B cell (primary cell): ENCODE measurements around the gene SKAP1. TPM values are rescaled to one million over a fixed set of nuclear protein-coding genes. Genes with fewer than 3 reads are reported as not detected.

ENCODE experiments used
- ATAC-seq: fragments of 200-7000 bp; cut with Tn5 transposase; one replicate; pipeline ENCODE4 v1.10.0; 2021; ENCODE audit warnings: low read depth, mild to moderate bottlenecking, moderate number of reproducible peaks, moderate library complexity
- CTCF ChIA-PET: fragments of 350-600 bp; sonication (Branson Sonifier 250); formaldehyde crosslinking; loops from one replicate; lab custom pipeline; 2021; ENCODE audit warnings: antibody characterized with exemption, inconsistent platforms; lab: Charles Lee
- POLR2A ChIA-PET: fragments of 350-600 bp; sonication (Branson Sonifier 250); formaldehyde crosslinking; loops from one replicate; lab custom pipeline; 2021; ENCODE audit warnings: antibody characterized with exemption; lab: Charles Lee
- DNase-seq: peaks from one replicate; pipeline ENCODE4 v3.0.0; 2013
- H2AFZ ChIP-seq: 2 replicates; pipeline ENCODE4 v1.6.1; 2012; ENCODE audit warnings: mild to moderate bottlenecking, low read depth, low read length; ENCODE audit not compliant: insufficient read depth, poor library complexity, severe bottlenecking
- H3K27ac ChIP-seq, 2 donors: 1 replicate in 1 of 2; 2 replicates in 1 of 2; pipeline ENCODE4 v1.5.1; 2012 to 2013; ENCODE audit warnings: low read length in 2 of 2, mild to moderate bottlenecking in 2 of 2, moderate library complexity in 1 of 2
- H3K27me3 ChIP-seq, 4 experiments: fragments of 200-600 bp in 1 of 4; sonication (generic) in 1 of 4; replicated peaks in 1 of 4; 1 replicate in 2 of 4; 2 replicates in 2 of 4; pipeline versions ENCODE4 v1.6.1 to v1.7.0; 2013 to 2016; ENCODE audit warnings: low read length in 3 of 4, mild to moderate bottlenecking in 2 of 4, mixed read lengths in 1 of 4, moderate library complexity in 1 of 4; ENCODE audit not compliant: insufficient read depth in 4 of 4, control insufficient read depth in 3 of 4; ENCODE audit errors: control extremely low read depth in 1 of 4
- H3K36me3 ChIP-seq, 2 experiments: replicated peaks in 1 of 2; 1 replicate in 1 of 2; 2 replicates in 1 of 2; pipeline versions ENCODE4 v1.6.1 to v1.7.1; 2013; ENCODE audit warnings: low read length in 1 of 2; ENCODE audit not compliant: insufficient read depth in 2 of 2, control insufficient read depth in 1 of 2; ENCODE audit errors: control extremely low read depth in 1 of 2, extremely low read depth in 1 of 2
- H3K4me1 ChIP-seq, 2 donors: fragments of 200-600 bp in 1 of 2; sonication (generic) in 1 of 2; 1 replicate in 1 of 2; 2 replicates in 1 of 2; pipeline versions ENCODE4 v1.5.1 to v1.6.1; 2013 to 2017; ENCODE audit warnings: low read length in 2 of 2; ENCODE audit not compliant: control insufficient read depth in 2 of 2, insufficient read depth in 2 of 2
- H3K4me2 ChIP-seq: replicated peaks from 2 replicates; pipeline ENCODE3; 2012; ENCODE audit warnings: mild to moderate bottlenecking, low read depth, low read length; ENCODE audit not compliant: poor library complexity, severe bottlenecking
- H3K4me3 ChIP-seq, 5 experiments: fragments of 200-600 bp in 1 of 5; sonication (generic) in 1 of 5; 1 replicate in 3 of 5; 2 replicates in 2 of 5; pipeline versions ENCODE4 v1.5.1 to v1.7.0; 2011 to 2016; ENCODE audit warnings: low read length in 4 of 5, mild to moderate bottlenecking in 4 of 5, low read depth in 2 of 5, control low read depth in 1 of 5, moderate library complexity in 1 of 5; ENCODE audit not compliant: insufficient read depth in 1 of 5; ENCODE audit errors: control extremely low read depth in 1 of 5, extremely low read depth in 1 of 5
- H3K79me2 ChIP-seq: fragments of 200-600 bp; sonication (generic); one replicate; pipeline ENCODE4 v1.6.0; 2016; ENCODE audit warnings: low read length; ENCODE audit not compliant: control insufficient read depth, insufficient read depth
- H3K9ac ChIP-seq: fragments of 200-600 bp; sonication (generic); 2 replicates; pipeline ENCODE4 v1.6.1; 2017; ENCODE audit warnings: mild to moderate bottlenecking, low read length, moderate library complexity
- H3K9me3 ChIP-seq, 3 donors: one replicate each; pipeline versions ENCODE4 v1.6.1 to v1.7.1; 2013; ENCODE audit warnings: low read length in 2 of 3; ENCODE audit not compliant: control insufficient read depth in 2 of 3, insufficient read depth in 1 of 3; ENCODE audit errors: control extremely low read depth in 1 of 3
- H4K20me1 ChIP-seq: 2 replicates; pipeline ENCODE4 v1.6.0; 2012; ENCODE audit warnings: mild to moderate bottlenecking, low read length; ENCODE audit not compliant: insufficient read depth, control insufficient read depth, poor library complexity, severe bottlenecking
- H3K27ac Mint-ChIP-seq: one replicate; pipeline ENCODE4 v1.8.0; 2021; ENCODE audit warnings: mixed read lengths
- H3K27me3 Mint-ChIP-seq: one replicate; pipeline ENCODE4 v1.8.0; 2021; ENCODE audit warnings: mixed read lengths
- H3K4me1 Mint-ChIP-seq: one replicate; pipeline ENCODE4 v1.8.0; 2021; ENCODE audit warnings: mixed read lengths
- H3K4me3 Mint-ChIP-seq: one replicate; pipeline ENCODE4 v1.8.0; 2021; ENCODE audit warnings: mixed read lengths
- H3K9me3 Mint-ChIP-seq: one replicate; pipeline ENCODE4 v1.8.0; 2022; ENCODE audit warnings: mixed read lengths; ENCODE audit not compliant: insufficient read depth
- EZH2 ChIP-seq: IDR thresholded peaks from 2 replicates; pipeline ENCODE4 v1.6.1; 2012; ENCODE audit warnings: borderline replicate concordance, low read depth, mild to moderate bottlenecking, moderate library complexity, low read length; ENCODE audit not compliant: insufficient read depth, poor library complexity, severe bottlenecking
- WGBS: methylation state at CpG from one replicate; pipeline ENCODE4 v1.1.5; 2013; ENCODE audit warnings: missing lambda C conversion rate; ENCODE audit not compliant: insufficient coverage; 5-methylcytosine and 5-hydroxymethylcytosine counted together
- intact Hi-C: fragments of 100-400 bp; cut with micrococcal nuclease; formaldehyde crosslinking; loops from one replicate; pipeline ENCODE4 v1.10.0; 2022
- polyA plus RNA-seq: library from polyadenylated mRNA; depleted of rRNA; stranded (reverse); fragments of >200 nt; gene quantifications from 2 replicates; pipeline ENCODE4 v1.2.3, GENCODE V29; 2012
- total RNA-seq, 2 donors: library from RNA; stranded (reverse); fragments of 120-200 nt in 1 of 2; gene quantifications; 1 replicate in 1 of 2; 2 replicates in 1 of 2; pipeline versions ENCODE4 v1.2.3 to v1.2.4, GENCODE V29; 2013 to 2022
- TF ChIP-seq, protein P1 (sequence below): fragments of 200-600 bp; IDR thresholded peaks from one replicate; pipeline ENCODE4 v1.8.0; 2022; ENCODE audit warnings: antibody characterized with exemption, mild to moderate bottlenecking

SKAP1 gene
- total and polyA plus RNA-seq, 2 donors (not counting 1 experiment from before 2014, with no cell fraction given), result 33.1 to 37.3 TPM

DNA sequence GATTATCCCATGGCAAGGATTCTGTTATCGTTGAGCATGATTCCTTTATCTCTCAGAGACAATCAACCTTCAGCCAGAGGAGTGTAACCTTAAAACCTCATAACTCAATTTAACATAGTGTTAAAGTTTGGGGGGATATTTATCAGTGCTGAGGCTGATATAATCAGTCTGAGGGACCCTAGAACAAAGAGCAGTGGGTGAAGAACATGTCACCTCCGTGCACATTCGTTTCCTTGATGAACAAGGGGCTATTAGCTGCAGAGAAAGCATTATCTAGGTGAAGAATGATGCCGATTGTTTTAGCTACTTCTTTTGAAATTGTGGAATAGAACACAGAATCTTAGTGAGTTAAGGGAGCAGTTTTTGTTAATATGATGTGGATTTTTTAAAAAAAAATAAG, 99.1 kb downstream of the SKAP1 start:
- H3K4me3 Mint-ChIP-seq, result no peak overlapping the region
- DNase-seq (no peak), ATAC-seq (no peak)
- H3K4me2 ChIP-seq, result no peak overlapping the region
- H3K4me1 ChIP-seq, result no peaks in the 10 kb centered on the region
- H3K27me3 ChIP-seq, result no peaks in the 10 kb centered on the region
- no peak overlapping the region for H3K27ac ChIP-seq
- H3K36me3 ChIP-seq, result no peaks in the 10 kb centered on the region
- H3K27ac Mint-ChIP-seq, result no peak overlapping the region
- no peak overlapping the region for H3K4me3 ChIP-seq
- peaks cover 7% of the 10 kb centered on the region for H3K27me3 Mint-ChIP-seq
- no peaks in the 10 kb centered on the region for H3K9me3 ChIP-seq
- H3K4me1 Mint-ChIP-seq, result no peaks in the 10 kb centered on the region
- no peaks in the 10 kb centered on the region for H3K9me3 Mint-ChIP-seq
- 95% methylated on average over 2 of the region's 4 CpGs for WGBS
- intact Hi-C loops, result loop anchor here (10.0 kb wide), 1 partner anchor 306 kb away; no protein-coding TSS in a partner anchor
- POLR2A ChIA-PET, result no interaction called here
- no peaks in the 10 kb centered on the region for H3K79me2 ChIP-seq
- TF ChIP-seq, protein P1, sequence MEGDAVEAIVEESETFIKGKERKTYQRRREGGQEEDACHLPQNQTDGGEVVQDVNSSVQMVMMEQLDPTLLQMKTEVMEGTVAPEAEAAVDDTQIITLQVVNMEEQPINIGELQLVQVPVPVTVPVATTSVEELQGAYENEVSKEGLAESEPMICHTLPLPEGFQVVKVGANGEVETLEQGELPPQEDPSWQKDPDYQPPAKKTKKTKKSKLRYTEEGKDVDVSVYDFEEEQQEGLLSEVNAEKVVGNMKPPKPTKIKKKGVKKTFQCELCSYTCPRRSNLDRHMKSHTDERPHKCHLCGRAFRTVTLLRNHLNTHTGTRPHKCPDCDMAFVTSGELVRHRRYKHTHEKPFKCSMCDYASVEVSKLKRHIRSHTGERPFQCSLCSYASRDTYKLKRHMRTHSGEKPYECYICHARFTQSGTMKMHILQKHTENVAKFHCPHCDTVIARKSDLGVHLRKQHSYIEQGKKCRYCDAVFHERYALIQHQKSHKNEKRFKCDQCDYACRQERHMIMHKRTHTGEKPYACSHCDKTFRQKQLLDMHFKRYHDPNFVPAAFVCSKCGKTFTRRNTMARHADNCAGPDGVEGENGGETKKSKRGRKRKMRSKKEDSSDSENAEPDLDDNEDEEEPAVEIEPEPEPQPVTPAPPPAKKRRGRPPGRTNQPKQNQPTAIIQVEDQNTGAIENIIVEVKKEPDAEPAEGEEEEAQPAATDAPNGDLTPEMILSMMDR, result no peak
- no peak for TF ChIP-seq EZH2
- H2AFZ ChIP-seq, result no peak overlapping the region
- CTCF ChIA-PET, result interaction anchor here (1.0 to 4.4 kb wide), 4 partner anchors 21 to 287 kb away, joined by 3 to 14 read pairs (median 4); partner anchors contain the start of gene HOXB5
- peaks cover 5% of the 10 kb centered on the region for H4K20me1 ChIP-seq
- no peak overlapping the region for H3K9ac ChIP-seq

DNA sequence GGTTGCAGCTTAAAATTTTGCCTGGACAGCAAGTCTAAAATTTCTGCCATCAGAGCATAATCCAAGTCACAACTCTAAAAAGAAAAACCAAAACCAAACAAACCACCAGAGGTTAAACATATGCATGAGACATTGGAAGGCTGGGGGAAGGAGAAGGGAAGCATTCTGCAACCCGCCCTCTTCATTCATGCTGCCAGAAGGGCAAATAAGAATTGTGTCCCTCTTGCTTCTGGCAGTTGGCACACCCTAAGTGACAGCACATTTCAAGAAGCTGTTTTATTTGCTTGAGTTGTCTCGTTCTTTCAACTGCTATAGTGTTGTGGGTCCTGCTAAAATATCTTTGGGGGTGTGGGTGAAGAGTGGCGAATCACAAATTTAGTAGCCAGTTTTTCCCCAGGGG, 99.6 kb downstream of the SKAP1 start:
- POLR2A ChIA-PET, result no interaction called here
- CTCF ChIA-PET, result interaction anchor here (1.0 to 4.4 kb wide), 3 partner anchors 22 to 263 kb away, joined by 3 to 14 read pairs (median 3); partner anchors contain the start of gene HOXB5
- H3K4me1 ChIP-seq, result no peaks in the 10 kb centered on the region
- Mint-ChIP-seq H3K4me1 (no peaks in the 10 kb centered on the region), H3K27ac (no peak overlapping the region), H3K4me3 (no peak overlapping the region), H3K9me3 (no peaks in the 10 kb centered on the region), H3K27me3 (peaks cover 7% of the 10 kb centered on the region)
- intact Hi-C loops, result loop anchor here (10.0 kb wide), 1 partner anchor 306 kb away; no protein-coding TSS in a partner anchor
- H3K9me3 ChIP-seq, result no peaks in the 10 kb centered on the region
- no peak overlapping the region for H2AFZ ChIP-seq
- H3K27ac ChIP-seq, result no peak overlapping the region
- no peak overlapping the region for H3K9ac ChIP-seq
- H3K27me3 ChIP-seq, result no peaks in the 10 kb centered on the region
- peaks cover 3% of the 10 kb centered on the region for H4K20me1 ChIP-seq
- TF ChIP-seq, protein P1, result no peak
- no peak for TF ChIP-seq EZH2
- DNase-seq (no peak), ATAC-seq (no peak)
- no peak overlapping the region for H3K4me3 ChIP-seq
- H3K36me3 ChIP-seq, result no peaks in the 10 kb centered on the region
- WGBS, result 70% methylated on average over 2 of the region's 3 CpGs
- H3K79me2 ChIP-seq, result no peaks in the 10 kb centered on the region
- no peak overlapping the region for H3K4me2 ChIP-seq
